GM21447 (cell line): ENCODE results near the gene LRRC8D.

Source experiments
- ATAC-seq: cut with Tn5 transposase; IDR thresholded peaks from one replicate; pipeline ENCODE4 v1.9.1; 2021; ENCODE audit not compliant: unreplicated experiment

LRRC8D gene

DNA sequence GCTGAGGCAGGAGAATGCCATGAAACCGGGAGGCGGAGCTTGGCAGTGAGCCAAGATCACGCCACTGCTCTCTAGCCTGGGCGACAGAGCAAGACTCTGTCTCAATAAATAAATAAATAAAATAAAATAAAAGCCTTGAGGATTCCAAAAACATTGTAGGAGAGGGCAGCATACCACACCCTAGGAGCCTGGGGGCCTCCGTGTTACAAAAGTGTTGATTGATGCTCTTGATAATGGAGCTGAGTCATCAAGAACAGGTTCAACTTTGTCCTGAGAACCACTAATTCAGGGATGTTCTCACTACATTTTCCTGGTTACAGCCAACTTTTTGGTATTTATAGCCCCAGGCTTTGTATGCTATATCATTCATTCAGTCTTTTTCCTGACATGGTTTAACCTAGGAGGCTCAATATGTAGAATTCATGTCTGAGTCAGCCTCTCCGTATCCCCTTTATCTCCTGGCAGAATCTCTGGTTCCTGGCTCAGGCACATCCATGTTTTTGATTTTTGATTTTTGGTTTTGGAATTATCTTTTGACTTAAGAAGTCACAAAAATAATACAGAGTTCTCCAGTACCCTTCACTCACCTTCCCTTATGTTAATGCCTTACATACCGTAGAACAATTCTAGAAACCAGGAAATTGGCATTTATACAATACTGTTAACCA lies 69.4 kb downstream of the LRRC8D start:
- no peak for ATAC-seq

DNA sequence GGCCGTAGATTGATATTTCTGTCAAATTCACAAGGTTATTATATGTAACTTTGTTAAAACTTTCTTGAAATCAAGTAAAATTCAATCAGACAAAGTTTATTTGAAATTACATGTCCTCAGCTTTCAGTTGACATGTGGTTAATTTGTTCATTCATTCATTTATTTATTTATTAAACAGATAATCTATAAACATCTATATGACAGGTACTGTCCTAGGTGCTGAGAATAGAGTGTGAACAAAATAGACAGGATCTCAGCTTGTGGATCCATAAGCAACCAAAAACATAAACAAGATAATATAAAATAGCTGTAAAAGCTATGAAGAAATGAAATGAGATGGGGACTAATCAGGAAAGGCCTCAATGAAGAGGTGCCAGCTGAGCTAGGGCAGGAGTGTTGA lies 72.0 kb downstream of the LRRC8D start:
- no peak for ATAC-seq

DNA sequence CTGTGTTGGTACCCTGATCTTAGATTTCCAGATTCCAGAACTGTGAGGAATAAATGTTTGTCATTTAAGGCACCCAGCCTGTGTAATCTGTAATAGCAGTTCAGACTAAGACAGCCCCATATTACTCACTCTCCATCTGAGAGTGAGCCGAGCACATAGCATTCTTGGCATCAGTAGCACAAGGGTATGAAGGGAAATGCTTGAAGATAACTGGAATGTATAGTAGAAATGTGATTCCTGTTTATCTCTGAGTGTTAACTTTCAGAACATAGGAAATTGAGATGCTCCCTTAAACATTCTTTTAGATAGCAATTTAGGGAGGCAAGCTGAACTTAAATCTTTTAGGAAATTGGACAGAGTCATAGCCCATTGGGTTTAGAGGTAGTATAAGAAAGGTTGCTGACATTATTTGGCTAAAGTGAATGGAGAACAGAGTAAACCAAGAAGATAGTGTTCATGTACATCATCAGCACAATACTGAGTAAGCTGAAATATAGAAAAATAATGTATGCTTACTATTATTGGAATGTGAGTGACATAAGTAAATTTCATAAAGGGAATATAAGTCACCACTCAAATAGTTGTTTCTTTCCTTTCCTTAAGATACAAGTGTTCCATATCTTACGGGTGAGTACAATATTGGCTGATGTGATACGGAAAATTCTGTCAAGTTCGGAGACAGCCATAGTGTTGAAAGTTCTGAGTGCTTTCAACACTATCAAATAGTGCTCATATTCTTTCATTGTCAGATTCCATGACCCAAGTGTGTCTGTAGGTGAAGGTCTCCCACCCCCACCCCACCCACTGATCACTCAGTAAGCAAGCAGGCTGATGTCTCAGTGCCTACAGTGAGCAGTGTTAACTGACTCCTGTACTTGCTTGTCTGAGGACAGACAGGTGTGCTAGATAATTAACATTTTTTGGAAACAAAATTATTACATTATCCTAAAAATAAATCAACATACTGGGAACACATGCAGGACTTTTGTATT lies 73.7 kb downstream of the LRRC8D start:
- no peak for ATAC-seq

DNA sequence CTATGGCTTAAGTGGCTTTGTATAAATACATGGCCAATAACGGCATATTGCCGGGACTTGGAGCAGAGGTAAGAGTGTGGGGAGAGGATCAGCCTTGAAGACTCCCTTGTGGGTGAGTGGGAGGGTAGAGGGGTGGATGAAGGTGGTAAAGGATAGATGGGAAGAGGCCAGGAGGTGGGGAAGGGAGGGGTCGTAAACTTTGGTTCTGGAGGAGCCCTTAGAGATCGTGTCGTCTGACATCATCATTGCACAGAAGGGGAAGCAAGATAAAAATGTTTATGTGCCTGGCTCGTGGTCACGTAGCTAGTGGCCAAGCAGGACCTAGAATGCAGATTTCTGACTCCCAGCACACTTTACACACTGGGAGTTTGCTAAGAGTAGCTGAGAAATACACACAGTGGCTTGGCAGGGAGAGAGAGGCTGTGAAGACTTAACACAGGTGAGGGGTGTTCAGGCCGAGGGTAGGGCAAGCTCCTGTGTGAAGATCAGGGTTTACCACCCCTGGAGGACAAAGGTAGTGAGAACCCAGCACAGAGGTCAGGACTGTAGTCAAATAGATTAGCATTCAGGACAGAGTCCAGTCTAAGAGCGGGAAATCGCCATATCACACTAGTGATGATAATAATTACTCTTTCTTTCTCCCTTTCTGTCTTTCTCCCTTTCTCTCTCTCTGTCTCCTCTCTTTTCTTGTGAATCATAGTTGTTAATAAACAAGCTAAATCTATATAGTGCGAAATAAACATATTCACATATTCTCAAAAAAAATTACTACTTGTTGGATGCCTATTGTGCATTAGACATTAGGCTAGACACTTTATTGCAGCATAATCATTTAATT lies 75.5 kb downstream of the LRRC8D start:
- ATAC-seq, result no peak

DNA sequence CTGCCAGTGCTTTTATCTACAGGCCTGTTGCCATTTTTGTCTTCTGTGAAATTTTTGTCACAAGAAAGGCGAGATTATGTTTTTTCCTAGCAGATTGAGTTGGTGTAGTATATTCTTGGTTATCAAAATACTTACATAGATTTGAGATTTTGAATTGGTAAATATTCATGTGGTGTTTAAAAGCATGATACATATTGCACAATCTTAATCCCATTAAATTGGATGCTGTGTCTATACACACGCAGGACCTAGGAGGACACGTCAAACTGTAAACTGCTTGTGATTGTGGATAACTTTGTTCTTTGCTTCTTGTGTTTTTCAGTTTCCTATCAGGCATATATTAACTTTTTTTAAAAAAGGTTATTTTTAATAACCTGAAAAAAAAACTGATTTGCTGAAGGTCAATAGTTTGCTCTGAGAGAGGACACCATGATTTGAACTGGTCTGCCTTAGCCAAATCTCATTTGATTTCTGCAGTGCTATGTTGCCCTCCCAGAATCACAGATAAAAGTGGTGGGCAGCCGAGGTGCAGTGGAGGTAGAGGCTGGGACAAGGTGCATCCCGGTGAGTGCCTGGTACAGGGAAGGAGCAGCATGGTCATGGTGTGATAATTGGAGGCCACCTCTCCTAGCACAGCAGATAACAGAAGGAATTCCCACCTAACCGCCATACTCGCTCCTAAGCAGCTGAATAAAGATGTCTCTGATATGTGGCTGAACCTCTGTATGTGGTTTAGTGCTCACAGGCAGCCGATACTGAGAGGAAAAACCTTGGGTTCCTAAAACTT lies 76.7 kb downstream of the LRRC8D start:
- no peak for ATAC-seq

DNA sequence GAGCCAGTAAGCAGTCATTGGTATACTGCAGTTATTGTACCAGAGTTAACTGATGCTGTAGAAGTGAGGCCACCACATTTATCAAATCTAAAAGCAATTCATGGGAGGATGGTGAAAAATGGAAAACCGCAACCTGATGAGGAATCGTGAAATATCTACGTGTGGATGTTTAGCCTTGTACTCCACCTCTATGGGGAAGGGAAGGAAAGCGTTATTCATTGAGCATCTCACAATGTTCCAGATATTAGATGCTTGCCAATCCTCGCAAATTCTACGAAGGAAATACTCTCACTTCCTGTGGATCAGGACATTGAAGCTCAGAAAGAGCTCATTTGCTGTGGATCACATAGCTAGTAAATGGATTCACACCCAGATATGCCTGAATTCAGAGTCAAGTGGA lies 77.3 kb downstream of the LRRC8D start:
- ATAC-seq, result no peak

DNA sequence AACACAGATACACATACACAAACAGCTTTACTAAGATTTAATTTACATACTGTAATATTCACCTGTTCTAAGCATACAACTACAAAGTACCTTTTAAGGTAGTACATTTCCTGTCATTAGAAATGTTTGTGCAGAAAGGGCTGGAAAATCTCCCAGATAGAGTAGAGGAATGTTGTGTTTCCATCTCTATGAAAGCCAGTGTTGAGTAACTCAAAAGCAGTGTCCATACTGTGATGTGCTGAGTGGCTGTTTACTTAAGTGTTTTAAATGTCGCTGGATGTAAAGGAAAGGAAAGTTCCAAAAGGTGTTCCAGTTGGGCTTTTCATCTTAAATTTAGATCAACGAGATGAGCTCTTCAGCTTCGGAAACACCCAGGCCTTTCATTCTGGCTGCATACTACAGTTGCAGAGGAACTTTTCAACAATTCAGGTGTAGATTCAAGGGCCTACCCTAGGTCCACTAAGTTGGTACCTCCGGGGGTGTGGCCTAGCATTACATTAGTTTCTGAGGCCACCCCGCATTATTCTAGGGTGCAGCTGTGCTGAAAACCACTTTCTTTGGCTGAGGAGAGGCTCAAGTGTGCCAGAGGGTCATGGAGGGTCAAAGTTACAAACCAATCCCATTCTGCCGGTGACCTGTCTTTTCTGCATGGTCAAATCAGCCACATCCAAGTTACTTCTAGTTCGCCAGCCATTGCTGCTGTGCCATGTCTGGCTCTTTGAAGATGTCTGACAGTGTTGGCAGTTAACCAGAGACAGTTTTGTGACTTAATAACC lies 78.1 kb downstream of the LRRC8D start:
- ATAC-seq, result no peak

DNA sequence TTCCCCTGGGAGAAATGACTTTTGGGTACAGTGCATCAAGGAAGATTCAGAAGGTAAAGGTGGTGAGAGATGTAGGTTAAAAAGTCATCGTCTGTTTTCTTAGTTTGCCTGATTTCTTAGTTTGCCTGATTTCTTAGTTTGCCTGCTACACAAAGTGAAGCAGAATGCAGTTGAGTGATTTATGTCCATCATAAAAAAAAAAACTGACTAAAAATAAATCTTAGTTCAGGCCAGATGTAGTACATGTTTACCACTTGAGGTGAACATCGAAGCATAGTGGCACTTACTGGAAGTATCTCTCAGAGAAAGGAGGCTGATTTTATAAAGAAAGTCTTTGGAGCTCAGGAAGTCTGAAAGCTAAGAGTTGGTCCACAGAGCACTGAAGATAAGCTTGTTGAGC lies 79.5 kb downstream of the LRRC8D start:
- ATAC-seq, result no peak

DNA sequence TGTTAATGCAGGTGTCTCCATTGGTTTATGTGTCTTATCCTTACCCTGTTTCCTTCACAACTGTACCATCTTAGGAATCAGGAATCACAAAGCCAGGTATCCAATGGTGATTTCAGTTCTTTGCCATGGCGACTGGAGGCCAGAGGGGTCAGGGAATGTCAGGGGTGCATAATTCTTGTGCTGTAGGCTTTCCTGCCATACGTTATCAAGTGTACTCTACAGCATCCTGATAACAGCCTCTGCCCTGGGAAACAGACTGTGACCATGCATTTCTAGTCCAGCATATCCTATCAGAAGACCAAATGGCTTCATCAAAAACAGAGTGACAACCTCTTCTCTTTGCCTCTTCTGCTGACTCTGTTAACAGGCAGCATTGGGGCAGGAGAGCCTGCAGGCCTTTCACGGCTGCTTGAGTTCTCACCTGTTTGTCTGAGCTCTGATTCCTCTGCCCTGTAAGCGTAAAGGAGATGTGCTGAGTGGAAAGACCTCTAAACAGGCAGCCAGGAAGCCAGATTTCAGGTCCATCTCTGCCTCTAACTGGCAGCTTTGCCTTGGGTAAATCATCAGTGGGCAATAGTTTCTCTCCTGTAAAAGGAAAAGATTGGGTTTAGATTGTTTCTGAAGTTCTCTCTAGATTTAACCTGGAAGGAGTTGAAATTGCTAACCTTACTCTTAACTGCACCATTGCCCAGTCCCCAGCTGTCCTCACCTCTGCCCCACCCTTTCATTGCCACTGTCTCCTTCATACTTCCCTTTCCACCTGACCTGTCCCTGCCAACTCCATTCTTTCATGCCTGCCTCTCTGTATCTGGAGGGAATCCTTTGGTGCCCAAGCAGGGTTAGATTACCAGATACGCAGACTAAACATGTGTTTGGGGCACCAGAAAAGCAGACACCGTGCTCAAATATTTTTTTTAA lies 80.2 kb downstream of the LRRC8D start:
- ATAC-seq, result no peak

DNA sequence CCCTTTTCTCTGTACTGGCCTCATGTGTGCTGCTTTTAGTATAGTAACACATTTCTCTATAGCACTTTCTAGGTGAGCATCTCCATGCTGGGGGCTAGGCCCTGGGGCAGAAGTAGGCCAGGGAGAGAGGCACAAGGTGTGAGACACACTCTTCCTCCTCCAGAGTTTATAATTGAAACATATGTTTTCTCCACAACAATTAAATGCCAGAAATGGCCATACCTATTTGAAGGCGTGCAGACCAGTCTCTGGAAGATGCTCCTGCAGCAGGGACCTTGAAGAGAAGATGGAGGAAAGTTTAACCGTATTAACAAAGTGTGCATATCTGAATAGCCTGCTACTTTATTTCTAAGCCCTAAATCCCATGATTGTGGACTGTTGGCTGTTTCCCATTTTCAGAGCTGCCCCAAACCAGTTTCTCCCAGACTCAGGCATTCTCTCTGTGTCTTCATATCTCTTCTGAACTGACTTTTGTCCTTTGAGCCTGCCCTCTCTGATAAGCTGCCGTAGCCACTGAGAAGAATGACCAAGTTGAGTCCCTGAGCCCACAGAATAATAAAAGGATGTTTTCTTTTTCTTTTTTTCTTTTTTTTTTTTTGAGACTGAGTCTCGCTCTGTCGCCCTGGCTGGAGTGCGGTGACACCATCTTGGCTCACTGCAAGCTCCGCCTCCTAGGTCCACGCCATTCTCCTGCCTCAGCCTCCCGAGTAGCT lies 81.3 kb downstream of the LRRC8D start:
- ATAC-seq, result no peak

DNA sequence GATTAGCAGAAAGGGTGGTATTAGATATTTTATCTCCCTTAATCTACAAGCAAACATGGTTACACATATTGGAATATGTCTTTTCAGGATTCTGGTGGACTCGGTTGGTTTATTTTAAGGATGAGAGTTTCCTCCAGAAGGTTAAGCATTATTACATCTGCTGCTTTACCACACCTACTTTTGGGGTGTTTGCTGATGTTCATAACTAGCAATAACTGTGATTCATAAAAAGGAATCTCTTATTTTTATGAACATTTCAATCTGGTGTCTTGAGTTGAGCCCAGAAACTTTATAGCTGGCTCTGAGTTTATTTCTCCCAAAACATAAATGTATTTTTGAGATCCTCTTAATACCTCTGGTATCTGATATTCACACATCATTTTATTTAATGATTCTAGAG lies 82.7 kb downstream of the LRRC8D start:
- no peak for ATAC-seq

DNA sequence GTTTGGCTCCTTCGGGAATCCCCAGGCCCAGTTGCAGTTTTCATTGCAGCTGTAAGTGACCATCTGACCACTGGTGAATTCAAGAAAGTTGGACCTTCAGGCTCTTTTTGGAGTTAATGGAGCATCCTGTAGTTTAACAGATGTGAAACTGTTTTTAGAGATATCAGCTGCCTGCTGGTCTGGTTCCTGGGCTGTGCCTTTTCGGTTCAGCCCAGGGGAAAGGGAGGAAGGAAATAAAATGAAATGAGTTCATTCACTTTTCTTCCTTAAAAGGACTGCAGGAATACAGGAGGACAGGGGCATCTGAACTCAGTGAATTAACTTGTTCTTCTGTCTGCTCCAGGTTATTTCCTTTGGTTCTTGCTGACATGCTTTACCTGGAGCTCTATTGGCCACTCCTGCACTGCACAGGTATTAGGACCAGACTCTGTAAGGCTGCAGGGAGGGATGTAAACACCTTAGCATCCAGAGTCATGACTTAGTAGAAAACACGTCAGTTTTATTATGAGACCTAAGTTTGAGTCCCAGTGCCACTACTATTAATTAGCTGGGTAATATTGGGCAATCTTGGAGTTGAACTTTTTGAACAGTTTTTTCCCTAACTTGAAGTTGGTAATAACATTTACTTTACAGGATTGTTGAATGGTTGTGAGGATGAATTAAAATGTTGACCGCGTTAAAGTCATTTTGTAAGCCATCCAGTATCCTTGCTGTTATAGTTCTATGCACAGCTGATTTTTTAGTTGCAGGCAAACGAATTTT lies 83.6 kb downstream of the LRRC8D start:
- ATAC-seq, result no peak

DNA sequence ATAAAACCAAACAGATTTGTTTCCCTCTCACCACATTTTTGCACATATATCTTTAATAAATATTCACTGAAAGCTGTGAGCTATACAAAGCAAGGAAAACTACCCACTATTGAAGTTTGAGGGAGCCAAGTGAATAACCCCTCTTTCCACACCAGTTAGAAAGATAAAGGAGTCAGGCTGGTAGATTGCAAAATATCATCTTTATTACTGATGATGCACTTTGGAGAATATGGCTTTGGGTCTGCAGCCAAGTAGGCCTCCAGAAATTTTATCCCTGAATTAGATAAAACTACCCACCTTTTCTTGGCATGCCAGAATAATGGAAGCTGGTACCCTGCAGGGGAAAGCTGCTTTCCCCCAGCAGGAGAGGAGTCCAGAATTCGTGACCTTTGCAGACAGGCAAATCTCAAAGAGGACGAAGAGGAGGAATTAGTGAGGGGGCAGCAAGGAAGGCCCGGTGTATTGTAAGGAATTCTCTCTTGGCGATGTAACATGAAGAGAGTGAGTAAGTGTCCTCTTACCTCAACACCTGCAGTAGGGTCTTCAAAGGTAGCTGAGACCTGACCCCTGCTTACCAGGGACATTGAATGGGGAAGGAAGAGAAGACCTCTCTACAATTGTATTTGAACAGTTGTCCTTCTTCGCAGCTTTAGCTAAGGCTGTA lies 84.7 kb downstream of the LRRC8D start:
- no peak for ATAC-seq

DNA sequence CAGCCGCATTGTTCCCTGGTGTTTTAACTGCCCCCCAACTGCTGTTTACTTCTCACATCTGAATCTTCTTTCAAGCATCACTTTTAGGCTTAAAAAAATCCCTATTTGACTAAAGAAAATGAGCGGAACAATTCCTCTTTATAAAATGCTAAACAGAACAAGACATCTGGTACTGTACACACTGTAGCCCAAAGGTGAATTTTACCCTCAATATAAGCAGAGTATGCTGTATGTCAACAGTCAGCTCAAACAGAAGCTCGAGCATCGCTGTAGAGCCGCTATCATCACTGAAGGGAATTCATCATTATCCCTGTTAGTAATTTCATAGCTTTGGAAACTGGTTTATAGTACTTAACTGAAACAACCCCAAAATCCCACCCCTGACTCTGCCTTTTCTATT lies 85.3 kb downstream of the LRRC8D start:
- ATAC-seq, result no peak

DNA sequence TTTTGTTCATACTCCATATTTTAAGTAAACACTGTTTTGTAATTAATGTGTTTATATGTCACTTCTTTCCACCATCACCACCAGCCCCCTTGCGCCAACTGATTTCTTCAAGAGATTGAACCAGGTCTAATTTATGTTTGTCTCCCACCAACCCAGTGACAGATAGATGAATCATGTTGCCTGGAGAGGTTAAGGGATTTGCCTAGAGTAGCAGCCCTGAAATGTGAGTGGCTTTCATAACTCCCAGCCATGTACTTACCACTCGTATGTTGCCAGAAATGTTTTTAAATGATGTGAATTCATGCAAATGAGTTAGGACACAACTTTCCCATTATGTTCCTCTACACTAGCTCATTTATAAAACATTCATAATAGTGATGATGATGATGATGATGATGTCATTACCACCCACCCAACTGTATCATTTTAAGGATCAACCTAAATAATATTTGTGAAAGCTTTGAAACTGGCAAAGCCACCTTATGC lies 86.9 kb downstream of the LRRC8D start:
- no peak for ATAC-seq

DNA sequence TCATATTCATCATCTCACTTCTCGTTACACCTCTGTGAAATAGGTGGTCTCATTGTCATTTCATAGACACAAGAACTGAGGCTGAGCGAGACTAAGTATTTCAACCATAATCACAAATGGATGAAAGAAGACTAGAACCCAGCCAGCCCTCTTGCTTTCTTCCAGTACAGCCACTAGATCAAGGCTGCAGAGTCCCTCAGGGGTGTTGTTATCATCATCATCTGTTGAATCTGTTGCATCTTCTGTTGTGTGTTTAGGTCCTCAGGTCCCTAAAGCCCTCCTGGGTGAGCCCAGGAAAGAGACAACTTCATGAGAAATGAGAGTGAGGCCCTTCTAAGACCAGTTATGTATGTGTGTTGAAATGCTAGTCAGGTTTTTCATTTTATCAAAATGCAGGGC lies 87.4 kb downstream of the LRRC8D start:
- no peak for ATAC-seq
